ENCODE measurements around the gene CLDN3.

GRCh38 chr7:73770002-73770859, at the start of gene CLDN3:
- TF ChIP-seq CTCF (conservative IDR thresholded peaks at IDR 0.05; ENCODE audit: low read length) (no peak), EZH2phosphoT487 (IDR thresholded peaks at IDR 0.05; ENCODE audit: borderline replicate concordance, low read depth, low read length) (no peak)
